Neural cell (in vitro differentiated cells): ENCODE results near the gene RTP5. TPM values are rescaled to one million over a fixed set of nuclear protein-coding genes. Genes with fewer than 3 reads are reported as not detected.

Experiments used
- H2AFZ ChIP-seq: fragments of 200-600, 300-800 bp; sonication (generic), shearing (Covaris generic); 2 replicates; pipeline ENCODE4 v1.6.0; 2014; ENCODE audit warnings: low read depth, mild to moderate bottlenecking, antibody characterized with exemption, low read length, moderate library complexity
- H3F3A ChIP-seq: fragments of 200-600 bp; shearing (Covaris generic); 2 replicates; pipeline ENCODE4 v1.6.1; 2016; ENCODE audit warnings: mild to moderate bottlenecking, moderate library complexity, mixed read lengths, antibody characterized with exemption, low read length; ENCODE audit not compliant: insufficient read depth, poor library complexity, severe bottlenecking
- H3K27ac ChIP-seq: fragments of 200-600, 300-800 bp; sonication (generic), shearing (Covaris generic); 2 replicates; pipeline ENCODE4 v1.5.1; 2014; ENCODE audit warnings: mild to moderate bottlenecking, low read length, moderate library complexity
- H3K27me3 ChIP-seq: fragments of 300-800, 200-600 bp; sonication (generic), shearing (Covaris generic); 2 replicates; pipeline ENCODE4 v1.6.0; 2014; ENCODE audit warnings: mild to moderate bottlenecking, low read depth, low read length, moderate library complexity; ENCODE audit not compliant: insufficient read depth
- H3K36me3 ChIP-seq: fragments of 300-800, 200-600 bp; sonication (generic), shearing (Covaris generic); 2 replicates; pipeline ENCODE4 v1.5.1; 2014; ENCODE audit warnings: mild to moderate bottlenecking, antibody characterized with exemption, low read length, moderate library complexity; ENCODE audit not compliant: insufficient read depth
- H3K4me2 ChIP-seq: fragments of 300-800, 200-600 bp; sonication (generic), shearing (Covaris generic); 2 replicates; pipeline ENCODE4 v1.6.0; 2014; ENCODE audit warnings: mild to moderate bottlenecking, low read length
- H3K4me3 ChIP-seq: fragments of 300-800, 200-600 bp; sonication (generic), shearing (Covaris generic); 2 replicates; pipeline ENCODE4 v1.5.1; 2014; ENCODE audit warnings: mild to moderate bottlenecking, low read length, moderate library complexity
- H3K79me2 ChIP-seq: fragments of 200-600 bp; shearing (Covaris generic); replicated peaks from 2 replicates; pipeline ENCODE4 v1.6.0; 2014; ENCODE audit warnings: mild to moderate bottlenecking, low read length, moderate library complexity; ENCODE audit not compliant: insufficient read depth
- H3K9ac ChIP-seq: fragments of 300-800, 200-600 bp; sonication (generic), shearing (Covaris generic); 2 replicates; pipeline ENCODE4 v1.6.1; 2016; ENCODE audit warnings: mild to moderate bottlenecking, low read length, mixed read lengths
- H3K9me2 ChIP-seq: fragments of 200-600 bp; shearing (Covaris generic); 2 replicates; pipeline ENCODE4 v1.6.1; 2016; ENCODE audit warnings: mild to moderate bottlenecking, low read length, mixed read lengths; ENCODE audit not compliant: insufficient read depth
- H3K9me3 ChIP-seq: fragments of 200-600, 300-800 bp; sonication (generic), shearing (Covaris generic); 2 replicates; pipeline ENCODE4 v1.6.1; 2016; ENCODE audit warnings: mild to moderate bottlenecking, mixed run types, low read length, moderate library complexity, mixed read lengths
- H4K20me1 ChIP-seq: fragments of 200-600 bp; shearing (Covaris generic); 2 replicates; pipeline ENCODE4 v1.6.1; 2016; ENCODE audit warnings: mild to moderate bottlenecking, mixed run types; ENCODE audit not compliant: insufficient read depth
- EP300 ChIP-seq: fragments of 450-650 bp; conservative IDR thresholded peaks from 2 replicates; pipeline ENCODE4 v1.6.1; 2014; ENCODE audit warnings: antibody characterized with exemption, mild to moderate bottlenecking, moderate library complexity; ENCODE audit not compliant: poor library complexity, severe bottlenecking
- EZH2 ChIP-seq: fragments of 200-600, 300-800 bp; shearing (Covaris generic), sonication (generic); IDR thresholded peaks from 2 replicates; pipeline ENCODE4 v1.6.1; 2014; ENCODE audit warnings: antibody characterized with exemption, low read length, borderline replicate concordance, mild to moderate bottlenecking; ENCODE audit not compliant: insufficient read depth, poor library complexity, severe bottlenecking
- MXI1 ChIP-seq: fragments of 450-650 bp; conservative IDR thresholded peaks from 2 replicates; pipeline ENCODE4 v1.6.1; 2014; ENCODE audit warnings: antibody characterized with exemption, mild to moderate bottlenecking; ENCODE audit not compliant: poor library complexity, severe bottlenecking
- POLR2AphosphoS5 ChIP-seq: IDR thresholded peaks from 2 replicates; pipeline ENCODE4 v1.6.1; 2012
- RAD21 ChIP-seq: fragments of 450-650 bp; conservative IDR thresholded peaks from 2 replicates; pipeline ENCODE4 v1.6.1; 2014; ENCODE audit warnings: antibody characterized with exemption, mild to moderate bottlenecking, moderate library complexity
- REST ChIP-seq: IDR thresholded peaks from 2 replicates; pipeline ENCODE4 v1.6.1; 2012; ENCODE audit warnings: borderline replicate concordance
- SMC3 ChIP-seq: fragments of 450-650 bp; conservative IDR thresholded peaks from 2 replicates; pipeline ENCODE4 v1.6.1; 2014; ENCODE audit warnings: antibody characterized with exemption, mild to moderate bottlenecking, moderate library complexity; ENCODE audit not compliant: poor library complexity
- TAF1 ChIP-seq: IDR thresholded peaks from 2 replicates; pipeline ENCODE4 v1.6.1; 2012; ENCODE audit warnings: low read depth
- polyA plus RNA-seq: library from polyadenylated mRNA; depleted of rRNA; stranded (reverse); fragments of >200 nt; gene quantifications from 2 replicates; pipeline ENCODE4 v1.2.3, GENCODE V29; 2014
- TF ChIP-seq, protein P1 (sequence below): fragments of 450-650 bp; IDR thresholded peaks from 2 replicates; pipeline ENCODE4 v1.5.1; 2014; ENCODE audit warnings: antibody characterized with exemption, mild to moderate bottlenecking, moderate library complexity; ENCODE audit not compliant: poor library complexity, severe bottlenecking

The RTP5 gene
- polyA plus RNA-seq, 1 donor from 2014 or later: 1.8 TPM

- Histone ChIP-seq H2AFZ (no peak overlapping the region), H3K27ac (no peak overlapping the region)
Measured at GRCh38 chr2:241852116-241852980, 17.2 kb upstream of the RTP5 start.

GRCh38 chr2:241852981-241853631, 16.4 kb upstream of the RTP5 start:
- no peak overlapping the region for H2AFZ ChIP-seq
- no peaks in the 10 kb centered on the region for H3K27me3 ChIP-seq
- TF ChIP-seq, protein P1, sequence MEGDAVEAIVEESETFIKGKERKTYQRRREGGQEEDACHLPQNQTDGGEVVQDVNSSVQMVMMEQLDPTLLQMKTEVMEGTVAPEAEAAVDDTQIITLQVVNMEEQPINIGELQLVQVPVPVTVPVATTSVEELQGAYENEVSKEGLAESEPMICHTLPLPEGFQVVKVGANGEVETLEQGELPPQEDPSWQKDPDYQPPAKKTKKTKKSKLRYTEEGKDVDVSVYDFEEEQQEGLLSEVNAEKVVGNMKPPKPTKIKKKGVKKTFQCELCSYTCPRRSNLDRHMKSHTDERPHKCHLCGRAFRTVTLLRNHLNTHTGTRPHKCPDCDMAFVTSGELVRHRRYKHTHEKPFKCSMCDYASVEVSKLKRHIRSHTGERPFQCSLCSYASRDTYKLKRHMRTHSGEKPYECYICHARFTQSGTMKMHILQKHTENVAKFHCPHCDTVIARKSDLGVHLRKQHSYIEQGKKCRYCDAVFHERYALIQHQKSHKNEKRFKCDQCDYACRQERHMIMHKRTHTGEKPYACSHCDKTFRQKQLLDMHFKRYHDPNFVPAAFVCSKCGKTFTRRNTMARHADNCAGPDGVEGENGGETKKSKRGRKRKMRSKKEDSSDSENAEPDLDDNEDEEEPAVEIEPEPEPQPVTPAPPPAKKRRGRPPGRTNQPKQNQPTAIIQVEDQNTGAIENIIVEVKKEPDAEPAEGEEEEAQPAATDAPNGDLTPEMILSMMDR: no peak
- no peak for TF ChIP-seq POLR2AphosphoS5
- no peak for TF ChIP-seq EP300
- TF ChIP-seq REST: no peak
- TF ChIP-seq MXI1: no peak

More at GRCh38 chr2:241852116-241852980, 17.2 kb upstream of the RTP5 start:
- no peaks in the 10 kb centered on the region for H3K27me3 ChIP-seq
- no peaks in the 10 kb centered on the region for H3F3A ChIP-seq
- H3K4me2 ChIP-seq: no peak overlapping the region
- H3K9me2 ChIP-seq: no peaks in the 10 kb centered on the region
- TF ChIP-seq REST (no peak), RAD21 (no peak), SMC3 (no peak), TAF1 (no peak), EZH2 (no peak), MXI1 (no peak), EP300 (no peak), POLR2AphosphoS5 (no peak)
- TF ChIP-seq, protein P1: no peak
- H3K9ac ChIP-seq: no peak overlapping the region
- no peaks in the 10 kb centered on the region for H4K20me1 ChIP-seq
- H3K4me3 ChIP-seq: no peak overlapping the region
- H3K36me3 ChIP-seq: no peaks in the 10 kb centered on the region
- no peaks in the 10 kb centered on the region for H3K9me3 ChIP-seq
- H3K79me2 ChIP-seq: no peaks in the 10 kb centered on the region

More at GRCh38 chr2:241852981-241853631, 16.4 kb upstream of the RTP5 start:
- H3K36me3 ChIP-seq: no peaks in the 10 kb centered on the region
- H3F3A ChIP-seq: no peaks in the 10 kb centered on the region
- H3K79me2 ChIP-seq: no peaks in the 10 kb centered on the region
- H3K9me3 ChIP-seq: no peaks in the 10 kb centered on the region
- no peak overlapping the region for H3K4me2 ChIP-seq
- H3K4me3 ChIP-seq: no peak overlapping the region
- no peak overlapping the region for H3K27ac ChIP-seq
- H4K20me1 ChIP-seq: no peaks in the 10 kb centered on the region
- no peak overlapping the region for H3K9ac ChIP-seq
- no peaks in the 10 kb centered on the region for H3K9me2 ChIP-seq
